Measurements from ENCODE around the gene BIVM.
A peak's percentile ranks its signal among the peaks of the same experiment; 100 is the strongest.

BIVM gene

DNA sequence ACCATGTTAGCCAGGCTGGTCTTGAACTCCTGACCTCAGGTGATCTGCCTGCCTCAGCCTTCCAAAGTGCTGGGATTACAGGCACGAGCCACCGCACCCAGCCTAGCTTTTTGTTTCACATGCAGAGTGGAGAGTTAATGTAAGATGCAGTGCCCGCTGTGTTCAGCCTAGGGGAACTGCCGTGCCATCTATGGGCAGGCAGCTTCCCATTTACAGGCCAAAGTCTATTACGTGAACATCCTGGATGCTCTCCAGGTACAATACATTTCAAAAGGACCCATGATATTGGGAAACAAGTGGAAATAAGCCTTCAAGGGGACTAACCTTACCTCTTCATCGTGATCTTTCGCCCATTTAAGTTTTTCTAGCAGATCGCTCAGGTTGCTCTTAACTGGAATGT is 10.2 kb upstream of the BIVM start:
- no peak for DNase-seq

DNA sequence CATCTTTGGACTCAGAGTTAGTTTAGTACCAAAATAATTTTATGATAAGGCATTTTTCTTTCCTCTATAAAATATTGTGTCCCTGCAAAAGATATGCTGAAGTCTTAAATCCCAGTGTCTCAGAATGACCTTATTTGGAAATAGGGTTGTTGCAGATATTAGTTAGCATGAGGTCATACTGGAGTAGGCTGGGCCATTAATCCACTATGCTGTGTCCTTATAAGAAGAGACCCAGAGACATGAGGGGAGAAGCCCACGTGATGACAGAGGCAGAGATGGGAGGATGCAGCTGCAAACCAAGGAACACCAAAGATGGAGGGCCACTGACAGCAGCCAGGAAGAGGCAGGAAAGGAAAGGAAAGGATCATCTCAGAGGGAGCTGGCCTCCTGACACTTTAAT is 6.5 kb upstream of the BIVM start:
- DNase-seq, result no peak

DNA sequence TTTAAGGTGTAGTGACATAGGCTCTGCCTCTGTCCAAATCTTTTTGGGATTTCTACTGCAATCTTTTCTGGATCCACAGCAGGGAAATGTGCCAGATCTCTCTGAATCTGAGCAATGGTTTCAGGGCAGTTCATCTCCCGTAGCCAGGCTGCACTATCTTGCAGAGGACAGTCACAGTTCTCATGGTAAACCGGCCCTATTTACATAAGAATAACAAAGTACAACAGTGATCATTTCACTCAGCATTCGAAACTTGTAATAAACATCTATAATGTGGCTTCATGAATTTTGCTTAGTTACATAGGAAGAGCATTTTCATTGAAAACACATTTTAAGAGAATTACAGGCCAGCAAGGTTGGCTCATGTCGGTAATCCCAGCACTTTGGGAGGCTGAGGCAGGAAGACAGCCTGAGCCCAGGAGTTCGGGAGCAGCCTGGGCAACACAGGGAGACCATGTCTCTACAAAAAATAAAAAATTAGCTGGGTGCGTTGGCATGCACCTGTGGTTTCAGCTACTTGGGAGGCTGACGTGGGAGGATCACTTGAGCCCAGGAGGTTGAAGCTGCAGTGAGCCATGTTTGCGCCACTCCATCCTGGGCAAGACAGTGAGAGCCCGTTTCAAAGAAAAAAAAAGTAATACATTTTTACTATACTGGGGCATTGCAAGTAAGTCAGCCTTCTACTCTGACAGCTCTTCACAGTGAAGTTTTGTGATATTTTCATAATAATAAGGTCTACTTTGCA is 5.1 kb upstream of the BIVM start:
- DNase-seq, result no peak

DNA sequence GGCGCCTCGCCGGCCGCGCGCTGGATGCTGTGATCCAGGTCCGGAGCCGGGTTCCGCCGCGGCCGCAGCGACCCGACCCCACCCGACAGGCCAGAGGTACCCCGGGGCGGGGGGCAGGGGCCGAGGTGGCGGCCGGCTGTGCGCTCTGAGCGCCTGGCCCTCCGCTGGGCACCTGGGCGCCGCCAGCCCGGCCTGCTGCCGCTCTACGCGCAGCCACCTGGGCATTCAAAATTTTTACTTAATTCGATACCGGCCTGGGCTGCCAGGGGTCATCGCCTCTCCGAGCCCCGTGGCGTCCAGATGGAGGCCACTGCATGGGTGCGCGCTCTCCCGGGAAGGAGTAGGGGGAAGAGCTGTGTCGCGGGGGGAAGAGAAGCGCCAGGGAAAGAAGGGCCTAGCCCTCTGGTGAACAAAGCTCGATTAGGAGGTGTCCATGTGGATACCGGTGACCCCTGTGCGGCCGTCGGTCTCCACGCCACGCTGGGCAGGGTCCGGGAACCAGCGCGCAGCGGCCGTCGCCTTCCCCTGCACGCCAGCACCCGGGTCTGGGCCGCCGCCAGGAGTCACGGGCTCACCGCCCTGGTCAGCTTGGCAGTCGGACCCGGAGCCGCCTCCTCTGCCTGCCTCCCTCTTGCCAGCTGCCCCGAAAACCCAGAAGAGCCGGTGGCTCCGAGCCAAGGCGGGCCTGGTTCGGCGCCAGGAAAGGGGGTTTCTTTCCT is 666 bp downstream of the BIVM start:
- DNase-seq, result no peak

GRCh38 chr13:102800145-102801041 is 1.5 kb downstream of the BIVM start:
- peak; percentile 23 for DNase-seq

DNA sequence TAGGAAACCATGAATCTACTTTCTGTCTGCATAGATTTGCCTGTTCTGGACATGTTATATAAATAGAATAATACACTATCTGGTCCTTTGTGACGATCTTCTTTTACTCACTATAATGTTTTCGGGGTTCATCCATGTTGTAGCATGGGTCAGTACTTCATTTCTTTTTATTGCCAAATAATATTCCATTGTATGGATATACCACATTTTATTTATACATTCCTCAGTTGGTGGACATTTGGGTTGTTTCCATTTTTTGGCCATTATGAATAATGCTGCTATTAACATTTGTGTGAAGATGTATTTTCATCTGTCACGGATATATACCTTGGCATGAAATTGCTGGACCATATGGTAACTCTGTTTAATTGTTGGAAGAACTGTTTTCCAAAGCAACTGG is 6.8 kb downstream of the BIVM start:
- no peak for DNase-seq

DNA sequence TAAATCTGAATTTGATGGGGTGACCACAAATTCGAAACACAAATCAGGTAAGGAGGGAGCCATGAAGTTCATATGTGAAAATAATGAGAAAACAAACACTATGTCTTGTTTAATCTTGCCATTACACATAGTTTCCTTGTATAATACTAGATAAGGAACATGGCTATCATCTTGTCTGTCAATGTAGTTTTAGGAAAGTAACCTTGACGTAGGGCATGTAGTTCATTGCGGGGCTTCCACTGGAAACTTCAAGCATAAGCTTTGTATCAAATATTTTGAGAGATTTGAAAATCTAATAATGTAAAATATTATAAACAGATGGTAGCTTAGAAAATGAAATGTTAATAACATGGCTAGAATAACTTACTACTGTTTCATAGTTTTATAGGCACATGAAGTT is 8.8 kb downstream of the BIVM start:
- DNase-seq, result no peak

DNA sequence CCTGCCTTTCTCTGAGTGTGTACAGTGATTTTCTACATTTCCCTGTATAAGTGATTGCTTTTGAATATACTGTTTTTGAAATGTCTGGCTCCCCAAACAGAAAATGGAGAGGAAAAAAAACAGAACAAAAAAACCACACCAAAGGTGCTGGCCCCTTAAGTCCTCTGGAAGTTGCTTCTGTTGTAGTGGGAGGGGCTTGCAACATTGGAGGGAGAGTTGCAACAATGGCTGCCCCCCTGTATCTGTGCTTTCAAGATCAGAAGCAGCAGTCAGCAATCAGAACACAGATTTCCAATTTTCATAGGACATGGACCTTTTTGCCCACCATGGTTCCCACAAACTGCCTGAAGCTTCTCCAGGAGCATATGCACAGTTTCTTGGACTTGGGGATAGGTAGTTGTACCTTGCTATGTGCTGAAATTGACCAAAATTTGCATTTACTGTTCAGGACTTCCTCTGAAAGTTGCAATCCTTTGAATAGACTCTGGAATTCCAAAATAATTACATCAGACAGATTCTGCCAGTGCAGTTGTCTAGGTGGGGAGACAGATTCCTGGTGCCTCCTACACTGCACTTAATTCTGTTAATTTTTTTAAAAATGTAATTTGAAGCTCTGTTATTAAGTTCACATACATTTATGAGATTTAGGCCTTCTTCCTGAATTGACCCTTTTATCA is 13.8 kb downstream of the BIVM start:
- DNase-seq, result no peak

GRCh38 chr13:102814025-102814607 is 15.2 kb downstream of the BIVM start:
- DNase-seq, result no peak

GRCh38 chr13:102814793-102815192 is 15.9 kb downstream of the BIVM start:
- no peak for DNase-seq

- no peak for DNase-seq
These were observed 16.9 kb downstream of the BIVM start for GRCh38 chr13:102815788-102816187.

GRCh38 chr13:102816708-102817107 is 17.8 kb downstream of the BIVM start:
- DNase-seq, result no peak

- DNase-seq, result no peak
These were observed 18.3 kb downstream of the BIVM start for GRCh38 chr13:102817241-102817640.

DNA sequence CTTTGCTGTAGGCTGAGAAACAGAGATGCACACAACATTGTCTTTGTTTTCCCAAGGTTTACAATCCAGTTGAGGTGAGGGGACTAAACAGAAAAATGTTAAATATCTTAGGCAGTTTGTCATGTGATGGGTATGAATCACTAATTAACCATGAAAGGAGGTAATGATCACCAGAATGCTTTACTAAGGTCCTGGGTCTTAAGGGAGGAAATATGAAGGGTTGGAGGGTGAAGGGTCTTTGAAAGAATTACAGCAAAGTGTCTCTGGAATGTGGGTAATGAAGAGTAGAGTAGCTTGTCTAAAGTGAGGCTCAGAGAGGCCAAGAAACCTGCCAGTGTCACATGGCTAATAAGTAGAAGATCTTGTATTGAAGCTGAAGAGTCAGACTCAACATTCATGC is 19.0 kb downstream of the BIVM start:
- no peak for DNase-seq

DNA sequence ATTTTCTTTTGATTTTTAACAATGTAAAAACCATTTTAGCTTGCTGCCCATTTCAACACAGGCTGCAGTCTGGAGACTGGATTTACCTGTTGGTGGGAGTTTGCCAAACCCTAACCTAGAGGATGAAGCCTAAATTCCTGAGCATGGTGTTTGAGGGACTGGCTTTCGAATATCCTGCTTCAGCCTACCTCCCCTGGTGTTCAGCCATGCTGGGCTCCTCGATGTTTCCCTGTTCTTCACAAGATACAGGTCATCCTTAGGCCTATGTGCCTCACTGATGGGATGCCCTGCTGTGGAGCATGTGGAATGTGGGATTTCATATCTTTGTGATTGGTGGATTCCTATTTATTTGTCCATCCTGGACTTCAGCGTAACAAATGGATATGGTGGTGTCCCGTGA is 26.5 kb downstream of the BIVM start:
- no peak for DNase-seq

- no peak for DNase-seq
These were observed 27.2 kb downstream of the BIVM start for GRCh38 chr13:102825921-102826706.

- no peak for DNase-seq
These were observed 31.7 kb downstream of the BIVM start for GRCh38 chr13:102830646-102831045.

DNA sequence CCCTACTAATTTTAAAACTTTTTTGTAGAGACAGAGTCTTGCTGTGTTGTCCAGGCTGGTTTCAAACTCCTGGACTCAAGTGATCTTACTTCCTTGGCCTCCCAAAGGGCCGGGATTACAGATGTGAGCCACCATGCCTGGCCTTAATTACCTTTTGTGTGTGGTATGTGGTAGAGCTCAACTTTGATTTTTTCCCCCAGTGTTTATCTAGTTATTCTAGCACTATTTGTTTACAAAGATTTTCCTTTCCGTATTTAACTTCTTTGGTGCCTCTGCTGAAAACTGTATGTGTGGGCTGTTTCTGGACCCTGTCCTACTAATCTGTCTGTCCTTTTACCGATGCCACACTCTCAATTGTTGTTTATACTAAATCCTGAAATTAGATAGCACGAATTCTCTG is 37.6 kb downstream of the BIVM start:
- no peak for DNase-seq

GRCh38 chr13:102838273-102838672 is 39.4 kb downstream of the BIVM start:
- DNase-seq, result no peak

DNA sequence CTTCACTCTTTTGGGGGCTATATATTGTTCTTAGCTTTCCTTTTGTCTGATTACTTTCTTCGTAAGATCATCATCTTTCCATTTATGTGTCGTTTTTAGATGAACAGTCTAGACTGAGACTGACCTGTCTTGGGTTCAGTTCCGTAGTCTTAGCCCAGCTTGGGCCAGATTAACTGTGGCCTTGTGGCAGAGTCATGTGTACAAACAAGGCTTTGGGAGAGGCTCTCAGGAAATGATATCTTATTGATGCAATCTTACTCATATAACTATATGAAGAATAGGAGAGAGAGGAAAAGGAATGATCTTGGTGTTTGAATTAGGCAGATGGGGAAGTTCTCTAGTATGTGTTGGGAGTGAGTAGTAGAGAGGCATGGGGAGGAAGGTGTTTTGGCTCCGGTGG is 40.1 kb downstream of the BIVM start:
- no peak for DNase-seq

DNA sequence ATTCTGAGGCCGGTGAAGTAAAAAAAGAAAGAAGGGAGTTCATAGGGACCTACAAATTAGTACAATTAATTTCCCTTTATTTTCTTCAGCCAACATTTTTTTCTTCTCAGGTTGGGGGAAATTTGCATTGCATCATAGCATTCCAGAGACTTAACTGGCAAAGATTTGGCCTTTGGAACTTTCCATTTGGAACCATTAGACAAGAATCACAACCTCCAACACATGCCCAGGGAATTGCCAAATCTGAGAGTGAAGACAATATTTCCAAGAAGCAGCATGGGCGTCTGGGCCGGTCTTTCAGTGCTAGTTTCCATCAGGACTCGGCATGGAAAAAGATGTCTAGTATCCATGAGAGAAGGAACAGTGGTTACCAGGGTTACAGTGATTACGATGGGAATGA is 40.5 kb downstream of the BIVM start:
- DNase-seq, result no peak

DNA sequence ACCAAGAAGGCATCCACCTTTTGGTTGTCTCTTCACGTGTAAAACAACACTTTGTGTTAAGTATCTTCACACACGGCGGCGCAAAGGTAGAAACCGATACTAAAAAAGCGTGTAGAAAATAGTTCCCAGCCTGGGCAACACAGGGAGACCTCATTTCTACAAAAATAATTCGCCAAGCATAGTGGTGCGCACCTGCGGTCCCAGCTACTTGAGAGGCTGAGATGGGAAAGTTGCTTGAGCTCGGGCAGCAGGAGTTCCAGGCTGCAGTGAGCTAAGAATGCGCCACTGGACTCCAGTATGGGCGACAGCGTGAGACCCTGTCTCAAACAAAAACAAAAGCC is 46.3 kb downstream of the BIVM start:
- no peak for DNase-seq

All from GOT3 (cell line).